SW480 (cell line): ENCODE measurements around the gene SLC16A12.
"Not testable (repeated sequence)": the region's sequence is repeated elsewhere in the genome, so short reads cannot be mapped to it uniquely, and the experiment has no call there.

Source experiments
- DNase-seq: peaks from one replicate; pipeline ENCODE4 v3.0.0-alpha.2; 2016; ENCODE audit warnings: low spot score

SLC16A12 gene

GRCh38 chr10:89416465-89416864, 118.9 kb downstream of the SLC16A12 start:
- DNase-seq, result no peak

DNA sequence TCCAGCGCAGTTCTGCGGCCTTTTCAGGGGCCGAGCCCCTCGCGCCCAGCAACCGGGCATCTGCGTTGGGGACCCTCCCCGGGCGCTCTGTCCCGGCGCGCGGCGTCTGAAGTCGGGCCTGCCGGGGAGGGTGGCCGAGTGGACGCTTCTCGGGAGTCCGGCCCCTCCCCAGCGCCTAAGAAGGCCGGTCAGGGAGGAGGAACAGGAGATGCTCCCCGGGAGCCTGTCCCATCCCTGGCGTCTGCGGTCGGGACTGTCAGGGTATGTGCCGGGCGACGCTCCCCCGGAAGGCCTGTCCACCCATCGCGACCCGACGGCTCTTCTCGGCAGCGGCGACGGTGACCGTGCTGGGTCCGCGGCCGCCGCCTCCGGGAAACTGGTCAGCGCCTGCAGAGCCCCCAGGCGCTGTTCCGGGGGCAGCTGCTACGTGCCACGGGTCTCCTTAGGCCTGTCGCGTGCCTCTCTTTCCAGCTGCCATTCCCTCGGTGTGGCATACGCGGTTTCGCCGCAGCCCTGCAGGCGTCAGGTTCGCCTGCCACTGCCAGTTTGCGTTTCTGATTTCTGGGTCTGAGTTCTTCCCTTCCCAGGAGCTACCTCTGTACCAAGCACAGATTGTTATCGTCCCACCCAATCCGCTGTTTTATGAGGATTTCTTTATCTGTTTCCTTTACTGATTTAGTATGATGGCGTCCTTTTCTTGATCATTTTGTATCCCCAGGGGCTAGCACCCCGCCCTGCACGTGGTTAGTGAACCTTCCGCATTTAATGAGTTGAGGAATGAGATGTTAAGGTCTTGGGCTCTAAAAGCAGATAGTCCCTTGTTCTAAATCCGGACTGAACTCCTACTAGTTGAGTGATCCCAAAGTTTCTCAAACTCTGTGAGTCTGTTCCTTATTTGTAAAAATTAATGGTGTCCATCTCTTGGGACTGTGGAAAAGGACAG, 120.2 kb downstream of the SLC16A12 start:
- peak; percentile 42 for DNase-seq

GRCh38 chr10:89414146-89414878, 121.1 kb downstream of the SLC16A12 start, which contains the start of gene IFIT5:
TSS of gene IFIT5 (plus strand) at chr10:89414568. CDS start at chr10:89414799, 231 bp downstream.
- DNase-seq, result peak; percentile 64

DNA sequence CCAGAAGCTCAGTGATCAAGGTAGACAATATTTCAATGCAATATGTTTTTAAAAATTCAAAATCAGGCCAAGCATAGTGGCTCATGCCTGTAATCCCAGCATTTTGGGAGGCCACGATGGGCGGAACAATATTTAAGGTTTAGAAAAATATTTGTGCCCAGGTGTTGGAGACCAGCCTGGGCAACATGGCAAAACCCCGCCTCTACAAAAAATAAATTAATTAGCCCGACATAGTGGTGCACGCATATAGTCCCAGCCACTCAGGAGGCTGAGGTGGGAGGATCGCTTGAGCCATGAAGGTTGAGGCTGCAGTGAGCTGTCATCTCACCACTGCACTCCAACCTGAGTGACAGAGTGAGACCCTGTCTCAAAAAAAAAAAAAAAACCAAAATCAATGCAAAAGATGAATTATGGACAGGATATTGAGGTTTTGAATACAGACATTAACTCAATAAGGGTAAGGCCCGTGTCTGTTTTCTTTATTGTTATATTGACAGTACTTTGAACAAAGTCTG, 121.9 kb downstream of the SLC16A12 start:
- no peak for DNase-seq

DNA sequence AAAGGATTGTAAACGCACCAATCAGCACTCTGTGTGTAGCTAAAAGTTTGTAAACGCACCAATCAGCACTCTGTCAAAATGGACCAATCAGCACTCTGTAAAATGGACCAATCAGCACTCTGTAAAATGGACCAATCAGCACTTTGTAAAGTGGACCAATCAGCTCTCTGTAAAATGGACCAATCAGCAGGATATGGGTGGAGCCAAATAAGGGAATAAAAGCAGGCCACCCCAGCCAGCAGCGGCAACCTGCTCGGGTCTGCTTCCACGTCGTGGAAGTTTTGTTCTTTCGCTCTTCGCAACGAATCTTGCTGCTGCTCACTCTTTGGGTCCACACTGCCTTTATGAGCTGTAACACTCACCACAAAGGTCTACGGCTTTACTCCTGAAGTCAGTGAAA, 123.1 kb downstream of the SLC16A12 start:
- not testable (repeated sequence) for DNase-seq

GRCh38 chr10:89411135-89411534, 124.3 kb downstream of the SLC16A12 start:
- DNase-seq, result not testable (repeated sequence)

DNA sequence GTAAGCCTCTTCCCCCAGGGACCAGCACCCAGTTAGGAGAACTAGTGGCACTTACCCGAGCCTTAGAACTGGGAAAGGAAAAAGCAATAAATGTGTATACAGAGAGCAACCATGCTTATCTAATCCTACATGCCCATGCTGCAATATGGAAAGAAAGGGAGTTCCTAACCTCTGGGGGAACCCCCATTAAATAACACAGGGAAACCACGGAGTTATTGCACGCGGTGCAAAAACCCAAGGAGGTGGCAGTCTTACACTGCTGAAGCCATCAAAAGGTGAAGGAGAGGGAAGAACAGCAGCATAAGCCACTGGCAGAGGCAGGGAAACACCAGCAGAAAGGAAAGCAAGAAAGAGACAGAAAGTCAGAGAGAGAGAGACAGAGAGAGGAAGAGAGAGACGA, 124.8 kb downstream of the SLC16A12 start:
- not testable (repeated sequence) for DNase-seq

GRCh38 chr10:89409282-89409681, 126.1 kb downstream of the SLC16A12 start:
- not testable (repeated sequence) for DNase-seq

DNA sequence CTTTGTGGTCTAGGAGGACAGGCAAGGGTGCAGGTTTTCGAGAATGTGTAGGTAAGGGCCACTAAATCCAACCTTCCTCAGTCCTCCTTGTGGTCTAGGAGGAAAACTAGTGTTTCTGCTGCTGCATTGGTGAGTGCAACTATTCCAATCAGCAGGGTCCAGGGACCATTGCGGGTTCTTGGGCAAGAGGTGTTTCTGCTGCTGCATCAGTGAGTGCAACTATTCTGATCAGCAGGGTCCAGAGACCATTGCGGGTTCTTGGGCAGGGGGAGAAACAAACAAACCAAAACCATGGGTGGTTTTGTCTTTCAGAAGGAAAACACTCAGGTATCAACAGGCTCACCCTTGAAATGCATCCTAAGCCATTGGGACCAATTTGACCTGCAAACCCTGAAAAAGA, 127.6 kb downstream of the SLC16A12 start:
- DNase-seq, result not testable (repeated sequence)

GRCh38 chr10:89406178-89406577, 129.2 kb downstream of the SLC16A12 start:
- DNase-seq, result not testable (repeated sequence)

- no peak for DNase-seq
Measured at GRCh38 chr10:89404104-89405047, 131.0 kb downstream of the SLC16A12 start.

- no peak for DNase-seq
Measured at GRCh38 chr10:89403043-89403442, 132.4 kb downstream of the SLC16A12 start.

DNA sequence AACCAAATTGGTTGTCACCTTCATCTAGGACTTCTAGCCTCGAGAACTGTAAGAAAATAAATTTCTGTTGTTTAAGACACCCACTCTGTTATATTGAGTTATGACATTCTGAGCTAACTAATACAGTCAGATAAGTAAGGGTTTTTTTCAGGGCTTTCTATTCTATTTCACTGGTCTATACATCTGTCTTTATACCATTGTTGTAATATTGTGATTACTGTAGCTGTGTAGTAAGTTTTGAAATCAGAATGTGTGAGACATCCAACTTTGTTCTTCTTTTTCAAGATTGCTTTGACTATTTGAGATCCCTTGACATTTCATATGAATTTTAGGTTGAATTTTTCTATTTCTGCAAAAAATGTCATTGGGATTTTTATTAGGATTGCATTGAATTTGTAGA, 135.4 kb downstream of the SLC16A12 start:
- no peak for DNase-seq

DNA sequence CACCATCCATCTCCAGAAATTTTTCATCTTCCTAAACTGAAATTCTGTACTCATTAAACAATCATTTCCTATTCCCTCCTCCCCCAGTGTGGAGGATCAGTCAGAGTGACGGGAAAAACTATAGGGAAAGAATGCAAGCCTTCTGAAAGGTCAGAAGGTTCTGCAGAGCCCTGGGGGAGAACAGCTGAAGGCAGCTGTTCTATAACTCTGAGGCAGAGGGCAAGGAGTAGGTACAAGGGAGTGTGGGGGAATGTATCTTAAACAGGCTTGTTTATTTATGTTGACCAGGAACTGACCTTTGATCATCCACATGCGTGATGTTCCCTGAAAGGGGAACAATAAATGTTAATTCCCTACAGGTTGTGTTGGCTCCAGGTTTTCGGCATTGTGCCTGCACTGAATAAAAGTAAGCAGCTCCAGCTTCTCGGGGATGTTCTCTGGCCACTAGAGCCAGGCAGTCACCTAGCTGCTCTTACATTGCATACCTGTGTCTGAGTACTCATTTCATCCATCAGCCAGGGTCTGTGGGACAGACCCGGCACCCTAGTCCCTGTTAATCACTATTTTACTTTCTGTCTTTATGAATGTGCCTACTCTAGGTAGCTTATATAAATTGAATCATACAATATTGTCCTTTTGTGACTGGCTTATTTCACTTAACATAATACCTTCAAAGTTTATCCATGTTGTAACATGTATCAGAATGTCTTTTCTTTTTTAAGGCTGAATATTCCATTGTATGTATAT, 137.2 kb downstream of the SLC16A12 start:
- no peak for DNase-seq

GRCh38 chr10:89395141-89395540, 140.3 kb downstream of the SLC16A12 start:
- DNase-seq, result no peak

GRCh38 chr10:89393898-89394297, 141.5 kb downstream of the SLC16A12 start:
- DNase-seq, result no peak

DNA sequence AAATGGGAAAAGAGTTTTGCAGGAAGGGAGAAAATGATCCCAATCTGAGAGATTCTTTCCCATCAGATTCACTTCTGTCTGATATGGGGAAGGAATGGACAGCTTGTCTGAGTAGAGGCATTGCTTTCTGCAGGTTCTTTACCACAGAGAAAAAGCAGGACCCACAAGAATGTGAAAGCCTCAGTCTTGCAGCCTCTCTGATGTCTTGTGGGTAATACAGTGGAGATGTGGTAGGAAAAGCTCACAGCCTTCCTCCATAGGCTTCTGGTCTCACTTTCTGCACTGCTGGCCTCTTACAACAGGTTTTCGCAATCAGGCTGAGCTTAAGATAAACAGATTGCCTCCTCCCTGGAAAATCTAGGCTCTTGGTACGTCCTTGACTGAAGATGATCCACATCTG, 142.4 kb downstream of the SLC16A12 start:
- no peak for DNase-seq

DNA sequence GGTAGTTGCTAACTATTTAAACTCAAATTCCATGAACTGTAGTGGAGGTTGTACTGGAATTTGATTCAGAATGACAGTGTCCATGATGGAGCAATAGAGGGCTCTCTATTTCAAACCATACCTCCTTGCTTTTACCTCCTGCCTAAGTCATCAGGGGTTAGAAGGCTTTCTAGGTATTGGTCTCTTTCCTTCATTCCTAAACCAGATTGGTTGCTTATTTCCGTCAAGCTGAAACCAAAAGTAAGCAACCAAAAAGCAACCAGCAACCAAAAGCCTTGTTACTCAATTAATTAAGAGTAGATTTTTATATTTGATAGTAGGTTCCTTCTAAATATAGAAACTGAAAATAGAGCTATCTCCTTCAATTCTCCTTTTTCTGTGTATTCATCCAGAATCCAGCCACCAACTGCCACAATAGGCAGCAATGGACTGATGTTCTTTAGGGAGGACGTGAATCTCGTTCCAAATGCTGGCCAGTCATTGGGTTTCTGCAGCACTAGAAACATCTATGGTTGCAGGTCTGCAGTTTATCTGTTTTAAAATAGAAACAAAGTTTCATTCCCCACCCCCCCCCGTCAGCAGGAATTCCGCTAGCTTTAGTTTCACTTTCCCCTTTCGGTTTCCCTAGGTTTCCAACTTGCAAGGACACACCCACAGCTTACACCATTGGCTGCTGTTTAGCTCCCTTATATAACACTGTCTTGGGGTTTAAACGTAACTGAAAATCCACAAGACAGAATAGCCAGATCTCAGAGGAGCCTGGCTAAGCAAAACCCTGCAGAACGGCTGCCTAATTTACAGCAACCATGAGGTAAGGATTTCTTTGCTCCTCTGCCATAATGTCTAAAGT, 143.3 kb downstream of the SLC16A12 start, which contains the start of gene IFIT1:
Gene IFIT1 (plus strand): TSS at position 717 of the 850 bp plus-strand sequence. CDS start 90 bp downstream, at position 807.
- peak; percentile 82 for DNase-seq

- not testable (repeated sequence) for DNase-seq
Measured at GRCh38 chr10:89391226-89391576, 144.2 kb downstream of the SLC16A12 start.
